Measurements from ENCODE around the gene SYNGR2. TPM values are rescaled to one million over a fixed set of nuclear protein-coding genes. Genes with fewer than 3 reads are reported as not detected.

SYNGR2 gene
- total RNA-seq, 4 donors from 2014 or later: 40.6 to 70.2 (median 54.1) TPM

- DNase-seq (ENCODE audit: low spot score in 2 of 2): no peak
- H3K27me3 ChIP-seq: no peaks in the 10 kb centered on the region
- 71 to 77% methylated on average over 11 of the region's 11 CpGs for WGBS, 2 donors
- H3K36me3 ChIP-seq: no peaks in the 10 kb centered on the region
- H3K27ac ChIP-seq: no peak overlapping the region
- H3K9me3 ChIP-seq: no peaks in the 10 kb centered on the region
- H3K4me1 ChIP-seq: peaks cover 0 to 1% (median under 1%) of the 10 kb centered on the region in 4 donors
- H3K4me3 ChIP-seq: no peak overlapping the region
- no peak for TF ChIP-seq POLR2A (IDR thresholded peaks at IDR 0.05)
- TF ChIP-seq EP300 (IDR thresholded peaks at IDR 0.05): no peak
- TF ChIP-seq CTCF (IDR thresholded peaks at IDR 0.05): no peak
Measured at GRCh38 chr17:78219396-78220150, 51.2 kb downstream of the SYNGR2 start.

Small RNA genes lying within 50 kb of the gene (small RNA-seq; reads per million reads assigned to genes)
- not detected for gene AC087645.1

Other genes with a start within 250 kb of the SYNGR2 start
- gene TNRC6C, start 209.9 kb upstream of the SYNGR2 start, total RNA-seq: 10 to 100 TPM; 24.0 to 43.5 (median 34.3) TPM
- 10 to 100 TPM; 43.3 to 94.5 (median 52.2) TPM for gene TMC6, start 39.8 kb upstream of the SYNGR2 start, total RNA-seq
- 10 to 100 TPM in 1 of 4 donors, 1 to 10 TPM in 3; 5.2 to 18.3 (median 6.7) TPM for gene TMC8, start 37.8 kb upstream of the SYNGR2 start, total RNA-seq
- gene C17orf99, start 22.2 kb upstream of the SYNGR2 start, total RNA-seq: not detected
- 1 to 10 TPM; 1.0 to 6.6 (median 1.6) TPM for gene TK1, start 18.5 kb downstream of the SYNGR2 start, total RNA-seq
- 10 to 100 TPM; 29.7 to 40.6 (median 37.7) TPM for gene AFMID, start 18.8 kb downstream of the SYNGR2 start, total RNA-seq
- gene BIRC5, start 45.7 kb downstream of the SYNGR2 start, total RNA-seq: 1 to 10 TPM in 1 of 4 donors, under 1 TPM in 2, not detected in 1; 0.87 to 8.7 (median 0.98) TPM
- not detected for gene TMEM235, start 63.0 kb downstream of the SYNGR2 start, total RNA-seq
- 10 to 100 TPM; 23.7 to 76.5 (median 59.7) TPM for gene SOCS3, start 191.5 kb downstream of the SYNGR2 start, total RNA-seq
- gene PGS1, start 210.1 kb downstream of the SYNGR2 start, total RNA-seq: 100 to 1,000 TPM in 1 of 4 donors, 10 to 100 TPM in 3; 41.9 to 105 (median 53.2) TPM

Data from tibial nerve (tissue), 4 donors.